Skin of body (tissue), 2 donors: Measurements from ENCODE around the gene IST1. TPM values are rescaled to one million over a fixed set of nuclear protein-coding genes. Genes with fewer than 3 reads are reported as not detected.

Source experiments
- DNase-seq: peaks from one replicate; lab custom pipeline; 2025; lab: John Stamatoyannopoulos, UW
- total RNA-seq: library from RNA; depleted of rRNA; stranded (reverse); fragments of >200 nt; gene quantifications from one replicate; pipeline ENCODE4 v1.2.3, GENCODE V29; 2014

IST1 gene
- total RNA-seq, 1 donor from 2014 or later: 166 TPM

GRCh38 chr16:71961066-71962039 is 66.0 kb downstream of the IST1 start:
- DNase-seq: peak; percentile 69

GRCh38 chr16:71963125-71963875 is 68.0 kb downstream of the IST1 start:
- no peak for DNase-seq

DNA sequence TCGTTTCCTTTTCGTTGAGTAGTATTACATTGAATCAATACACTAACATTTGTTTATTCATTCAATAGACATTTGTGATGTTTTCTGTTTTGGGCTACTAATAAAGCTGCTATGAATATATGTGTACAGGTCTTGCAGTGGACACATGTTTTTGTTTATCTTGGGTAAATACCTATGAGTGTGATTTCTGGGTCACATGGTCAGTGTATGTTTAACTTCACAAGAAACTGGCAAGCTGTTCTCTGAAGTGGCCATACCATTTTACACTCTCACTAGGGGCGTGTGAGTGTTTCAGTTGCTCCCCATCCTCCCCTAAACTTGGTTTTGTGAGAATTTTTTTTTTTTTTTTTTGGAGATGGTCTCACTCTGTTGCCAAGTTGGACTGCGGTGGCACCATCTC is 69.9 kb downstream of the IST1 start:
- DNase-seq: no peak

DNA sequence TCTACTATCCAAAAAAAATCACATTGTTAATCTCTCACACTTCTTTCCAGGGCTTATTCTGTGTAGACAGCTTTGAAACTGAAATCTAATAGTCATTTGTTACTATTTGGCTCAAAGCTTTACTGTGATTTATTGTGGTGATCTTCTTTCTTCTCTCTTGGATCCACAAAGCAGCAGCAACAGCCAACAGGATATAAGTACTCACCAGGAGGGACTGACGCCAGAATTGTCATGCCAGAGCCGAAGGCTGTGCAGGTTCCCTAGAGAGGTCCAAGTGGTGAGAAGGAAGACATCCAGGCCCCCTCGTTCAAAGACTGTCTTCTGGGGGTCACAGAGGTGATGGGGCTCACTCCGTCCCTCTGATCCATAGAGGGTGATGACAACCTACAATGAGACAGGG is 71.6 kb downstream of the IST1 start:
- DNase-seq: no peak

DNA sequence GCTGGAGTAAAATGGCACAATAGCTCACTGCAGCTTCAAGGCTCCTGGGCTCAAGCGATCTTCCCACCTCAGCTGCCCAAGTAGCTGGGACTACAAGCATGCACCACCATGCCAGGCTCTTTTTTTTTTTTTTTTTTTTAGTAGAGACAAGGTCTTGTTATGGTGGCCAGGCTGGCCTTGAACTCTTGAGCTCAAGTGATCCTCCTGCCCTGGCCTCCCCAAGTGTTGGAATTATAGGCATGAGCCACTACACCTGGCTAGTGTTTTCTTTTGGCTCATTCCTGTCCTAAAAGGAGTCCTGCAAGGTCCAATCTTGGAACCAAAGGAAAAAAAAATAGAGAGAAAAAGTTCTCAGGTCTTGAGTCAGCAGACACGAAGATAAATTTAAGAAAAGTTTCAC is 74.0 kb downstream of the IST1 start:
- no peak for DNase-seq

- no peak for DNase-seq
Observed at GRCh38 chr16:71971571-71971970, 76.2 kb downstream of the IST1 start.

GRCh38 chr16:71972356-71972755 is 77.0 kb downstream of the IST1 start:
- no peak for DNase-seq

GRCh38 chr16:71973001-71973400 is 77.7 kb downstream of the IST1 start:
- no peak for DNase-seq

DNA sequence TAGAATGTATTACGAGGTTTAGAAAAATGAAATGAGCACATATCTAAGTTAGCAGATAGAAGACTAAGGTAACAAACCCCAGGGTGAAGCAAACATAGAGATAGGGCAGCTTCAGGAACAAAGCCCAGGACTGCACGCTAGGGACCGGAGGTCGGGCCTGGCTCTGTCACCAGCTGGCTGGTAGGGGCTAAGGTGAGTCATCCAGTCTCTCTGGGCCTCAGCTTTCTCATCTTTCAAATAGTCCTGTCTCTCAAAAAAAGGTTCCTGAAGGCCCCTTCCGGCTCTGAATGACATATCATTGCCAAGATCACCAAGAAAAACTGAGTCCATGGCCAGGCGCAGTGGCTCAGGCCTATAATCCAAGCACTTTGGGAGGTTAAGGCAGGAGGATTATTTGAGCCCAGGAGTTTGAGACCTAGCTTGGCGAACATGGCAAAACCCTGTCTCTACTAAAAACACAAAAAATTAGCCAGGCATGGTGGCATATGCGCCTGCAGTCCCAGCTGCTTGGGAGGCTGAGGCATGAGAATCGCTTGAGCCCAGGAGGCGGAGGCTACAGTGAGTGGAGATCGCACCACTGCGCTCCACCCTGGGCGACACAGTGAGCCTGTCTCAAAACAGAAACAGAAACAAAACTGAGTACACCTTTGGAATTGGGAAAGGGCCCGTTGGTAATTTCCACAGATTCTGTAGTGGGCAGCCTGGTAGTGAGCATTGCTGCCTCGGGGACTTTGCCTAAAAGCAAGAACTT is 78.9 kb downstream of the IST1 start:
- DNase-seq: no peak

Other genes with a start within 250 kb of the IST1 start
- 6.0 TPM for gene PHLPP2, start 170.8 kb upstream of the IST1 start, total RNA-seq
- gene AP1G1, start 86.7 kb upstream of the IST1 start, total RNA-seq: 76.7 TPM
- 16.6 TPM for gene ATXN1L, start 49.6 kb upstream of the IST1 start, total RNA-seq
- 5.1 TPM for gene ZNF821, start 11.3 kb upstream of the IST1 start, total RNA-seq
- 0.39 TPM for gene PKD1L3, start 104.9 kb downstream of the IST1 start, total RNA-seq
- 4.0 TPM for gene DHODH, start 113.2 kb downstream of the IST1 start, total RNA-seq
- 12.7 TPM for gene HP, start 159.0 kb downstream of the IST1 start, total RNA-seq
- not detected for gene HPR, start 167.7 kb downstream of the IST1 start, total RNA-seq
- gene TXNL4B, start 198.1 kb downstream of the IST1 start, total RNA-seq: 9.3 TPM
- gene DHX38, start 198.3 kb downstream of the IST1 start, total RNA-seq: 46.7 TPM